ENCODE results near the gene RPP30. TPM values are rescaled to one million over a fixed set of nuclear protein-coding genes. Genes with fewer than 3 reads are reported as not detected.

RPP30 gene
- total and polyA plus RNA-seq, 9 of the 15 experiments (the other 6 are each of a cell fraction or from before 2014, with no cell fraction given): 37.3 to 170 (median 69.1) TPM

GRCh38 chr10:90936276-90936659 lies 64.5 kb downstream of the RPP30 start:
- no peaks in the 10 kb centered on the region for H3K4me1 ChIP-seq (replicated peaks in 1 of 2; ENCODE audit: control insufficient read depth in 2 of 2, insufficient read depth in 2 of 2, low read length in 2 of 2)
- FAIRE-seq (no peak), DNase-seq (ENCODE audit: extremely low read depth in 1 of 4, low spot score in 3 of 4) (no peak), ATAC-seq (no peak)
- H3K27me3 ChIP-seq (ENCODE audit: control insufficient read depth in 2 of 2, insufficient read depth in 2 of 2, low read length in 2 of 2): no peaks in the 10 kb centered on the region; a peak in 2 of 5 replicates
- no TSS peak for BruUV-seq (replicated peaks)
- no peak for TF ChIP-seq E2F3 (CRISPR knock-in tag; IDR thresholded peaks at IDR 0.05)
- no peak for TF ChIP-seq NR4A1 (CRISPR knock-in tag; IDR thresholded peaks at IDR 0.05)
- TF ChIP-seq NR4A1 (tag; IDR thresholded peaks at IDR 0.05): no peak
- no peak for TF ChIP-seq ZBTB8A (IDR thresholded peaks at IDR 0.05; ENCODE audit: partially characterized antibody)
- no peak for TF ChIP-seq NFYB (IDR thresholded peaks at IDR 0.05; ENCODE audit: extremely low read depth, insufficient read length)
- no peak for TF ChIP-seq ERF (CRISPR knock-in tag; IDR thresholded peaks at IDR 0.05)
- no peak for TF ChIP-seq ZNF134 (CRISPR knock-in tag; conservative IDR thresholded peaks at IDR 0.05)
- TF ChIP-seq STAT6 (CRISPR knock-in tag; IDR thresholded peaks at IDR 0.05): no peak
- TF ChIP-seq MCM5 (IDR thresholded peaks at IDR 0.05; ENCODE audit: low read depth): no peak
- no peak for TF ChIP-seq SRF (CRISPR knock-in tag; IDR thresholded peaks at IDR 0.05)
- no peak for TF ChIP-seq GATAD2B (IDR thresholded peaks at IDR 0.05; ENCODE audit: borderline replicate concordance)
- no peak for TF ChIP-seq FOS (IDR thresholded peaks at IDR 0.05; ENCODE audit: extremely low read depth, insufficient read length)
- TF ChIP-seq, protein P1, sequence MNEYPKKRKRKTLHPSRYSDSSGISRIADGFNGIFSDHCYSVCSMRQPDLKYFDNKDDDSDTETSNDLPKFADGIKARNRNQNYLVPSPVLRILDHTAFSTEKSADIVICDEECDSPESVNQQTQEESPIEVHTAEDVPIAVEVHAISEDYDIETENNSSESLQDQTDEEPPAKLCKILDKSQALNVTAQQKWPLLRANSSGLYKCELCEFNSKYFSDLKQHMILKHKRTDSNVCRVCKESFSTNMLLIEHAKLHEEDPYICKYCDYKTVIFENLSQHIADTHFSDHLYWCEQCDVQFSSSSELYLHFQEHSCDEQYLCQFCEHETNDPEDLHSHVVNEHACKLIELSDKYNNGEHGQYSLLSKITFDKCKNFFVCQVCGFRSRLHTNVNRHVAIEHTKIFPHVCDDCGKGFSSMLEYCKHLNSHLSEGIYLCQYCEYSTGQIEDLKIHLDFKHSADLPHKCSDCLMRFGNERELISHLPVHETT (CRISPR knock-in tag; conservative IDR thresholded peaks at IDR 0.05 in 1 of 2, IDR thresholded peaks at IDR 0.05 in 1 of 2): no peak
- no peak for TF ChIP-seq TSC22D4 (tag; IDR thresholded peaks at IDR 0.05)
- H3K9ac ChIP-seq (ENCODE audit: insufficient read depth in 1 of 2, low read depth in 2 of 2, low read length in 2 of 2): no peak overlapping the region
- no peak overlapping the region for H3K4me3 ChIP-seq
- H3K27ac ChIP-seq (ENCODE audit: extremely low read depth, low read depth, low read length): no peak overlapping the region
- no peaks in the 10 kb centered on the region for H4K20me1 ChIP-seq (replicated peaks; ENCODE audit: control insufficient read depth, insufficient read depth, low read length)
- no peaks in the 10 kb centered on the region for H3K36me3 ChIP-seq (ENCODE audit: control insufficient read depth, insufficient read depth, low read length)
- ChIA-PET CTCF (ENCODE audit: low intra/inter-chr PET ratio) (no interaction called here), POLR2A (no interaction called here)
- in situ Hi-C loops (cut with MboI) (no loop called here), intact Hi-C loops (cut with micrococcal nuclease) (no loop called here)
- no peaks in the 10 kb centered on the region for H3K9me1 ChIP-seq (ENCODE audit: control insufficient read depth, insufficient read depth, low read length)
- no peaks in the 10 kb centered on the region for H3K79me2 ChIP-seq (ENCODE audit: control insufficient read depth, insufficient read depth, low read length)
- WGBS (ENCODE audit: insufficient coverage, low coverage, missing lambda C conversion rate): 4% methylated on average over 2 of the region's 2 CpGs
- no peaks in the 10 kb centered on the region for H3K9me3 ChIP-seq (replicated peaks; ENCODE audit: control insufficient read depth, insufficient read depth, low read depth, low read length)
- H2AFZ ChIP-seq (ENCODE audit: low read depth, low read length): no peak overlapping the region
- no peak overlapping the region for H3K4me2 ChIP-seq (ENCODE audit: insufficient read depth, low read length)

Data from K562 (cell line).